ENCODE data around the gene RACK1. TPM values are rescaled to one million over a fixed set of nuclear protein-coding genes. Genes with fewer than 3 reads are reported as not detected.
A peak's percentile ranks its signal among the peaks of the same experiment; 100 is the strongest.

The RACK1 gene
- total and polyA plus RNA-seq, 2 of the 13 experiments (the other 11 are each of a cell fraction or from before 2014, with no cell fraction given), result 2,514 to 6,141 TPM

GRCh38 chr5:181187500-181188213 lies 56.0 kb downstream of the RACK1 start (continued):
- no peak for TF ChIP-seq ZBTB4 (CRISPR knock-in tag; IDR thresholded peaks at IDR 0.05; ENCODE audit: borderline replicate concordance)
- TF ChIP-seq ZGPAT (CRISPR knock-in tag; IDR thresholded peaks at IDR 0.05), result peak; percentile 91
- TF ChIP-seq MNT (IDR thresholded peaks at IDR 0.05), result no peak
- no peak for TF ChIP-seq ZEB1 (IDR thresholded peaks at IDR 0.05; ENCODE audit: insufficient replicate concordance, low read depth)
- TF ChIP-seq SOX6 (IDR thresholded peaks at IDR 0.05), result no peak
- peak; percentile 9; the same call in 1 of the 2 replicates for TF ChIP-seq SOX6 (CRISPR knock-in tag; IDR thresholded peaks at IDR 0.05)
- no peak for TF ChIP-seq MAFK (conservative IDR thresholded peaks at IDR 0.05 in 1 of 2, IDR thresholded peaks at IDR 0.05 in 1 of 2; ENCODE audit: low read length in 2 of 2)
- peak; percentile 90 for TF ChIP-seq ZMYM2 (CRISPR knock-in tag; IDR thresholded peaks at IDR 0.05)
- TF ChIP-seq GATAD1 (CRISPR knock-in tag; IDR thresholded peaks at IDR 0.05), result peak; percentile 45
- TF ChIP-seq NR3C1 (CRISPR knock-in tag; IDR thresholded peaks at IDR 0.05), result no peak
- peak; percentile 95 for TF ChIP-seq RBM22 (optimal IDR thresholded peaks at IDR 0.05; ENCODE audit: low read length)
- 0 out of 2 replicates have a peak, but pooled peaks have one; percentile 71 for TF ChIP-seq DDIT3 (CRISPR knock-in tag; IDR thresholded peaks at IDR 0.05)
- TF ChIP-seq MYPOP (CRISPR knock-in tag; IDR thresholded peaks at IDR 0.05), result peak; percentile 71; the same call in 1 of the 2 replicates
- TF ChIP-seq CBFB (CRISPR knock-in tag; IDR thresholded peaks at IDR 0.05), result peak; percentile 18; the same call in 1 of the 2 replicates
- TF ChIP-seq ZC3H13 (CRISPR knock-in tag; IDR thresholded peaks at IDR 0.05), result no peak
- TF ChIP-seq ZNF30 (CRISPR knock-in tag; IDR thresholded peaks at IDR 0.05), result no peak
- TF ChIP-seq FOSL2 (CRISPR knock-in tag; IDR thresholded peaks at IDR 0.05), result peak; percentile 29; the same call in 1 of the 2 replicates
- no peak for TF ChIP-seq ZNF362 (CRISPR knock-in tag; IDR thresholded peaks at IDR 0.05; ENCODE audit: borderline replicate concordance)
- 0 out of 2 replicates have a peak, but pooled peaks have one; percentile 49 for TF ChIP-seq ZNF101 (CRISPR knock-in tag; IDR thresholded peaks at IDR 0.05; ENCODE audit: borderline replicate concordance, low read depth)
- no peak for TF ChIP-seq ZNF776 (CRISPR knock-in tag; IDR thresholded peaks at IDR 0.05)
- TF ChIP-seq ZNF329 (CRISPR knock-in tag; IDR thresholded peaks at IDR 0.05; ENCODE audit: low read depth), result no peak

Measured in HepG2 (cell line).